ENCODE measurements around the gene IDH3A.

- TF ChIP-seq EZH2 (IDR thresholded peaks at IDR 0.05; ENCODE audit: borderline replicate concordance, low read depth, low read length, poor library complexity, severe bottlenecking) = no peak
- TF ChIP-seq, protein P1, sequence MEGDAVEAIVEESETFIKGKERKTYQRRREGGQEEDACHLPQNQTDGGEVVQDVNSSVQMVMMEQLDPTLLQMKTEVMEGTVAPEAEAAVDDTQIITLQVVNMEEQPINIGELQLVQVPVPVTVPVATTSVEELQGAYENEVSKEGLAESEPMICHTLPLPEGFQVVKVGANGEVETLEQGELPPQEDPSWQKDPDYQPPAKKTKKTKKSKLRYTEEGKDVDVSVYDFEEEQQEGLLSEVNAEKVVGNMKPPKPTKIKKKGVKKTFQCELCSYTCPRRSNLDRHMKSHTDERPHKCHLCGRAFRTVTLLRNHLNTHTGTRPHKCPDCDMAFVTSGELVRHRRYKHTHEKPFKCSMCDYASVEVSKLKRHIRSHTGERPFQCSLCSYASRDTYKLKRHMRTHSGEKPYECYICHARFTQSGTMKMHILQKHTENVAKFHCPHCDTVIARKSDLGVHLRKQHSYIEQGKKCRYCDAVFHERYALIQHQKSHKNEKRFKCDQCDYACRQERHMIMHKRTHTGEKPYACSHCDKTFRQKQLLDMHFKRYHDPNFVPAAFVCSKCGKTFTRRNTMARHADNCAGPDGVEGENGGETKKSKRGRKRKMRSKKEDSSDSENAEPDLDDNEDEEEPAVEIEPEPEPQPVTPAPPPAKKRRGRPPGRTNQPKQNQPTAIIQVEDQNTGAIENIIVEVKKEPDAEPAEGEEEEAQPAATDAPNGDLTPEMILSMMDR (conservative IDR thresholded peaks at IDR 0.05; ENCODE audit: low read depth, low read length) = no peak
Observed at GRCh38 chr15:78102741-78103140, 46.4 kb upstream of the IDH3A start.

All from A673 (cell line).